ENCODE measurements around the gene GBX2. TPM values are rescaled to one million over a fixed set of nuclear protein-coding genes. Genes with fewer than 3 reads are reported as not detected.

GBX2 gene
- total RNA-seq, 1 donor from 2014 or later = not detected

DNA sequence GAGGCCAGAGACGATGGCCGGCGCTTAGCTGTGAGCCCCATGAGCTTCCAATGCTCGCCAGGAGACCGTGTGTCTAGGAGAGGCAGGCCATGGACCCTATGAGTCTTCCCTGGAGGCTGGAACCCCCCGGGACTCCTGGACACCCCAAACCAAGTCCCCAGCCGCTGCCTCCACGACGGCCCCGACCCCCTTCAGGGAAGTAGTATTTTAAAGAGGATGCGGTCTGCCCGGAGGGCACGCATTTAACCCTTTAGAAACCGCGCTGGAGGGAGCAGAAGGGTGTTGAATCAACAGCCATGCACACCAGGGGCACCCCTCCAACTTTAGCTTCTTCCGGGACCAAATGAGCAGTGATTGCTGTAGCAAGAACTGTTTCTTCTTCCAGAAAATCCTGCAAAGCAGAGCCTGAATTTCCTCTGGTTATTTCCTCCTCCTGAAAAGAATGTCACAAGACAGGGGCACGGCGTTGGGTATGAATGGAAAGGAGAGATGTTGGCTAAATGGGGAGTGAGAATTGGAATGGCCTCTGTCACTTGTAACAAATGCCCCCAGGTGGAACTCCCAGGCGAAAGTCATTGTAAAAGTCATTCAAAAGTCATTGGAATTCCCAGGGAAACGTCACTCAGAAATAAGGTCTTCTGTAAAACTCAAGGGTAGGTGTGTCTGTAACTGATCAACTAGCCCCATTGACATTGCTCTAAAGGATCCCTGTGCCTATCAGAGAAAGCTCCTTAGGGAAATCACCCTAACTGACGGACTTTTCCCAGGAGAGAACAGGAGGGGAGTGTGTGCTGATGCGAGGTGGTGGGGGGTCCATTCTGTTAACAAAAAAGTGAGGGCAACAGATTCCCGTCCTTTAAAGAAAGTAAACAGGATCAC lies 5.8 kb upstream of the GBX2 start:
- peaks cover 100% of the 10 kb centered on the region for H3K27me3 ChIP-seq (ENCODE audit: low read depth)
- no peaks in the 10 kb centered on the region for H3K36me3 ChIP-seq
- DNase-seq = no peak
- H3K27ac ChIP-seq (replicated peaks) = no peak overlapping the region
- TF ChIP-seq, protein P1, sequence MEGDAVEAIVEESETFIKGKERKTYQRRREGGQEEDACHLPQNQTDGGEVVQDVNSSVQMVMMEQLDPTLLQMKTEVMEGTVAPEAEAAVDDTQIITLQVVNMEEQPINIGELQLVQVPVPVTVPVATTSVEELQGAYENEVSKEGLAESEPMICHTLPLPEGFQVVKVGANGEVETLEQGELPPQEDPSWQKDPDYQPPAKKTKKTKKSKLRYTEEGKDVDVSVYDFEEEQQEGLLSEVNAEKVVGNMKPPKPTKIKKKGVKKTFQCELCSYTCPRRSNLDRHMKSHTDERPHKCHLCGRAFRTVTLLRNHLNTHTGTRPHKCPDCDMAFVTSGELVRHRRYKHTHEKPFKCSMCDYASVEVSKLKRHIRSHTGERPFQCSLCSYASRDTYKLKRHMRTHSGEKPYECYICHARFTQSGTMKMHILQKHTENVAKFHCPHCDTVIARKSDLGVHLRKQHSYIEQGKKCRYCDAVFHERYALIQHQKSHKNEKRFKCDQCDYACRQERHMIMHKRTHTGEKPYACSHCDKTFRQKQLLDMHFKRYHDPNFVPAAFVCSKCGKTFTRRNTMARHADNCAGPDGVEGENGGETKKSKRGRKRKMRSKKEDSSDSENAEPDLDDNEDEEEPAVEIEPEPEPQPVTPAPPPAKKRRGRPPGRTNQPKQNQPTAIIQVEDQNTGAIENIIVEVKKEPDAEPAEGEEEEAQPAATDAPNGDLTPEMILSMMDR (IDR thresholded peaks at IDR 0.05; ENCODE audit: borderline replicate concordance) = no peak
- H3K4me3 ChIP-seq = no peak overlapping the region
- no peaks in the 10 kb centered on the region for H3K9me3 ChIP-seq (replicated peaks)
- peaks cover 55% of the 10 kb centered on the region for H3K4me1 ChIP-seq
- intact Hi-C loops (cut with micrococcal nuclease) = no loop called here

DNA sequence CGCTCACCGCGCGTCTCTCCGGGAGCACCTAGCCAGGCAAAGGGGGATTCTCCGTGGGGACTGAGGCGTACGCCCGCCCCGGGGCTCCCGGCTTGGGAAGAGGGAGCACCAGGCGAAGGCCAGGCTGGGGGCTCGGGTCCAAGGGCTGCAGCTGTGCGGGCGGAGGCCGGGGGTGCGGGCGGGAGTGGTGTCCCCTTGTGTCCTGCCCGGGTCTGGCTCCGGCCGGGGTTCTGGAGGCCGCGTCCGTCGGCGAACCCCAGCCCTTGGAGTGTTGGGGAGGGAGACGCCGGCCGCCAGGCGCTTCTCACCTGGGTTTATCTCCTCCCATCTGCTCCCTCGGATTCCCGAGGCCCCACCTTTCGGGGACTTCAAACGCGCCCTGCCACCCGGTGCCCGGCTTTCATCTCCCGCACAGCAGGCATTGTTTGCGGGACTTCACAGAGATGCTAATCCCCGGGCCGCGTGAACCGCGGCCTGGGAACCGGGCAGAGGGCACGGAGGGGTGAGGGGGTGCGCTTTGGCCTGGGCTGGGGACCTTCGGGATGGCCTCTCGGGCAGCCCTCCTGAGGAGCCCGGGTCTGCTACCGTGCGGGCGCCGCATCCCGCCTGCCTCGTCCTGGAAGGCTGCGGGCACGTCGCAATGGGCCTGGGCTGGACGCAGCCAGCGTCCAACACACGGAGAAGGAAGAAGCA lies 5.0 kb upstream of the GBX2 start:
- intact Hi-C loops (cut with micrococcal nuclease) = no loop called here

DNA sequence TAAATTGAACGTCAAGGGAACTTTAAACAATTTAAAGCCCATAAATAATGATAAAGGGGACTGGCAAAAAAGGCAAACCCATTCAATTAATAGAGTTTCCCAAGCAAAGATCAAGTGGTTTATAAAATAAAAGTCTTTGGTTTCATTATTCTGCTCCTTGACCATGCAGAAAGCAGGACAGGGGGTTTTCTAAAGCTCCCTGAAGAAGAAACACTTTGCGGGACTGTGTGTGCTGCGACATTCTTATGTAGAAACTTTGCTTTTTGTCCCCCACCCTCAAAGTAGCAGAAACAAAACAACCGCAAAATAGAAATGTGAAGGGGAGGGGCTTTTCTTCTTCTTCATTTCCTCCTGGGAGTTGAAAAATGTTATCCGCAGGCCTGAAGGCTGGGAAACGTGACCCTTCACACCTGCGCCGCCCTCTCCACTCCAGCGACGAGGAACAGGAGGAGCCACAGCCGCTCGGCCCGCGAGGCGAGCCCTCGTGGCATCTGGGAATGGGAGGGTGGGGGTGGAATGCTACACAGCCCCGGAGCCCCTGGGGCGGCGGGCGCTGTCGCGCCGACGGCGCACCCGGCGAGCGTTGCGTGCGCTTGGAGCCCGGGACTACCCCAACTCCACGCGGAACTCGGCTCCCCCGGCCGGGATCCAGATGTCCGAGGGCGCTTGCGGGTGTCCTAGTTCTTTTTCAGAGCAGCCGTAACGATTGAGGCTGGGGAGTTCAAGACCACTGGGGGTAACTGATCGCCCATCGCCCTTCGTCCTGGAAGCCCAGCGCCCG lies 4.3 kb upstream of the GBX2 start:
- H3K36me3 ChIP-seq = no peaks in the 10 kb centered on the region
- H3K27ac ChIP-seq (replicated peaks) = no peak overlapping the region
- peaks cover 100% of the 10 kb centered on the region for H3K27me3 ChIP-seq (ENCODE audit: low read depth)
- no peak overlapping the region for H3K4me3 ChIP-seq
- no peaks in the 10 kb centered on the region for H3K9me3 ChIP-seq (replicated peaks)
- TF ChIP-seq, protein P1 (IDR thresholded peaks at IDR 0.05; ENCODE audit: borderline replicate concordance) = no peak
- intact Hi-C loops (cut with micrococcal nuclease) = no loop called here
- DNase-seq = no peak
- H3K4me1 ChIP-seq = peaks cover 55% of the 10 kb centered on the region

More for the DNA sequence above, 5.0 kb upstream of the GBX2 start:
- TF ChIP-seq, protein P1 (IDR thresholded peaks at IDR 0.05; ENCODE audit: borderline replicate concordance) = no peak
- no peak for DNase-seq
- H3K4me3 ChIP-seq = no peak overlapping the region
- H3K4me1 ChIP-seq = peaks cover 55% of the 10 kb centered on the region
- no peaks in the 10 kb centered on the region for H3K9me3 ChIP-seq (replicated peaks)
- H3K27ac ChIP-seq (replicated peaks) = no peak overlapping the region
- peaks cover 100% of the 10 kb centered on the region for H3K27me3 ChIP-seq (ENCODE audit: low read depth)
- no peaks in the 10 kb centered on the region for H3K36me3 ChIP-seq

DNA sequence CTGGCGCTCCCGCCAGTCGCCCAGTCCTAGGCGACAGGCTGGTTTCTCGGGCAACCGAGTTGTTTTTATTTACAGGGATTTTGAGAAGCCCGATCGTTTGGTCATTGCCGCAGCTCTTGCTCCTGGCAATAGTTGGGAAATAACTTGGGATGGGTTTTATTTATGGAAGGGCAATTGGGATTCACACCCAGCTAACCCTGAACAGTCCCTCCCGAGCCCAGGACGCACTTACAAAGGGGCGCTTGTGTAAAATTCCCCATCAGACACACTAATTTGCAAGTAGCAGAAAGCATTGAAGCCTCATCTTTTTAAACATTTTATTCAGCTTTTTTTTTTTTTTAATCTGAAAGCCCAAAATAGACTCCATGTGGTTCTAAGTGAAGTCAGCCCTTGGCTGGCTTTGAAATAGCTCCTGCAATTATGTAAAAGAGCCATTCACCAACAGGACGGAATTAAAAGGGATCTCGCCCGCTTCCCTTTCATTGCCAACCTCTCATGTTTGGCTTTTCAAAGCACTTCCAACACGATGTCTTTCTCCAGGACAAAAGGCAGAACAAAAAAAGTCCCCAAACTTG lies 3.6 kb upstream of the GBX2 start:
- Histone ChIP-seq H3K27me3 (ENCODE audit: low read depth) (peaks cover 100% of the 10 kb centered on the region), H3K9me3 (replicated peaks) (no peaks in the 10 kb centered on the region), H3K4me1 (peaks cover 61% of the 10 kb centered on the region), H3K27ac (replicated peaks) (no peak overlapping the region), H3K36me3 (no peaks in the 10 kb centered on the region), H3K4me3 (no peak overlapping the region)
- intact Hi-C loops (cut with micrococcal nuclease) = no loop called here
- TF ChIP-seq, protein P1 (IDR thresholded peaks at IDR 0.05; ENCODE audit: borderline replicate concordance) = no peak
- no peak for DNase-seq

DNA sequence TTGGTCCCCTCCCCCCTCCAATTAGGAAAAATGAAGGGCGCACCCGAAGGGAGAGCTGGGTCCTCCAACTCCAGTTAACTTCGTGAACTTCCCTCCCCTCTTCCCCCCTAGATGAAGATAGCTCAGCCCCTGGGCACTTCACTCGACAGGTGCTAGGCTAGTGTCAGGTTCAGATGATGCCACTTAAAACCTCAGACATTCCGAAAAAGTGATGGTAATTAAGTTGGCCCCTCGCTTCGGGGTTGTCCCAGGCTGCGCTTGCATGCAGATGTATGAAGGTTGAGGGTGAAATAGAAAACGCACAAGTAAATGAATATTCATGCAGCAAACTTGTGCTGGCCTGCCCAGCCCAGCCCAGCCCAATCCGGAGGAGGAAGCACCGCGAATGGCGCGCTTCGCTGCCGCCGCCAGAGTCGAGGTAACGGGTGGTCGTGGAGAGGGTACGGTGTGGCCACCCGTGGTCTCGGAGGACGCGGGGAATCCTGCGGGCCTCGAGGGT lies 3.0 kb upstream of the GBX2 start:
- TF ChIP-seq, protein P1 (IDR thresholded peaks at IDR 0.05; ENCODE audit: borderline replicate concordance) = no peak
- Histone ChIP-seq H3K36me3 (no peaks in the 10 kb centered on the region), H3K4me1 (peaks cover 66% of the 10 kb centered on the region), H3K9me3 (replicated peaks) (no peaks in the 10 kb centered on the region), H3K4me3 (no peak overlapping the region), H3K27me3 (ENCODE audit: low read depth) (peaks cover 100% of the 10 kb centered on the region), H3K27ac (replicated peaks) (no peak overlapping the region)
- DNase-seq = no peak
- intact Hi-C loops (cut with micrococcal nuclease) = no loop called here

All from left ventricle myocardium inferior (tissue), 1 donor.